Right renal cortex interstitium (tissue), 3 donors: ENCODE results near the gene SCNN1A. TPM values are rescaled to one million over a fixed set of nuclear protein-coding genes. Genes with fewer than 3 reads are reported as not detected.

Experiments
- DNase-seq, 3 donors: peaks; one replicate each; pipeline ENCODE4 v3.0.0-alpha.2; 2013; ENCODE audit warnings: low read depth in 3 of 3, low spot score in 2 of 3
- polyA plus RNA-seq, 3 donors: library from polyadenylated mRNA; unstranded; fragments of 120-200 nt; gene quantifications; one replicate each; pipeline ENCODE4 v1.2.1, GENCODE V29; 2013; ENCODE audit not compliant: insufficient read length in 3 of 3

SCNN1A gene
- polyA plus RNA-seq, 3 donors: 68.1 to 74.0 (median 70.4) TPM

- no peak for DNase-seq
These were observed 73.6 kb downstream of the SCNN1A start for GRCh38 chr12:6301721-6302120.

- DNase-seq: no peak
These were observed 78.2 kb downstream of the SCNN1A start for GRCh38 chr12:6297170-6297569.

Other genes starting within 250 kb of the SCNN1A start
- 100 to 1,000 TPM; 173 to 215 (median 209) TPM for gene CD9, start 175.2 kb downstream of the SCNN1A start, polyA plus RNA-seq
- 1 to 10 TPM; 3.1 to 3.8 (median 3.1) TPM for gene PLEKHG6, start 64.9 kb downstream of the SCNN1A start, polyA plus RNA-seq
- gene TNFRSF1A, start 33.5 kb downstream of the SCNN1A start, polyA plus RNA-seq: 100 to 1,000 TPM in 2 of 3 donors, 10 to 100 TPM in 1; 86.6 to 103 (median 101) TPM
- gene LTBR, start 8.6 kb upstream of the SCNN1A start, polyA plus RNA-seq: 10 to 100 TPM; 54.1 to 59.7 (median 57.7) TPM
- gene CD27, start 69.4 kb upstream of the SCNN1A start, polyA plus RNA-seq: under 1 TPM; 0.31 to 0.98 (median 0.85) TPM
- 10 to 100 TPM; 13.5 to 23.0 (median 20.5) TPM for gene TAPBPL, start 76.5 kb upstream of the SCNN1A start, polyA plus RNA-seq
- 10 to 100 TPM in 1 of 3 donors, 1 to 10 TPM in 2; 5.8 to 12.7 (median 9.0) TPM for gene VAMP1, start 95.1 kb upstream of the SCNN1A start, polyA plus RNA-seq
- 100 to 1,000 TPM; 191 to 204 (median 196) TPM for gene MRPL51, start 117.7 kb upstream of the SCNN1A start, polyA plus RNA-seq
- gene NCAPD2, start 118.5 kb upstream of the SCNN1A start, polyA plus RNA-seq: 10 to 100 TPM; 53.5 to 57.1 (median 56.0) TPM
- 1,000 to 10,000 TPM; 1,949 to 2,148 (median 2,005) TPM for gene GAPDH, start 159.0 kb upstream of the SCNN1A start, polyA plus RNA-seq
- 10 to 100 TPM; 10.2 to 12.2 (median 11.9) TPM for gene IFFO1, start 180.5 kb upstream of the SCNN1A start, polyA plus RNA-seq
- 10 to 100 TPM; 22.2 to 24.5 (median 24.4) TPM for gene NOP2, start 192.7 kb upstream of the SCNN1A start, polyA plus RNA-seq
- gene CHD4, start 231.8 kb upstream of the SCNN1A start, polyA plus RNA-seq: 100 to 1,000 TPM; 277 to 287 (median 283) TPM